GM23248 (cell line): ENCODE data around the gene MEI1. TPM values are rescaled to one million over a fixed set of nuclear protein-coding genes. Genes with fewer than 3 reads are reported as not detected.
"Not testable (repeated sequence)": the region's sequence is repeated elsewhere in the genome, so short reads cannot be mapped to it uniquely, and the experiment has no call there.

Source experiments
- DNase-seq: peaks from one replicate; pipeline ENCODE4 v3.0.0-alpha.2; 2015
- H2AFZ ChIP-seq: fragments of 200-600 bp; sonication (generic); 2 replicates; pipeline ENCODE4 v1.6.1; 2016; ENCODE audit warnings: antibody characterized with exemption
- H3F3A ChIP-seq: fragments of 200-600 bp; sonication (generic); 2 replicates; pipeline ENCODE4 v1.6.1; 2016; ENCODE audit warnings: mild to moderate bottlenecking, antibody characterized with exemption, mixed run types; ENCODE audit not compliant: insufficient read depth
- H3K27ac ChIP-seq: fragments of 200-600 bp; sonication (generic); 2 replicates; pipeline ENCODE4 v1.5.1; 2016; ENCODE audit warnings: mild to moderate bottlenecking
- H3K27me3 ChIP-seq: fragments of 200-600 bp; sonication (generic); replicated peaks from 2 replicates; pipeline ENCODE4 v1.6.1; 2016; ENCODE audit warnings: mild to moderate bottlenecking; ENCODE audit not compliant: insufficient read depth
- H3K36me3 ChIP-seq: fragments of 200-600 bp; sonication (generic); 2 replicates; pipeline ENCODE4 v1.6.1; 2016; ENCODE audit warnings: low read depth, mild to moderate bottlenecking
- H3K4me1 ChIP-seq: fragments of 200-600 bp; sonication (generic); 2 replicates; pipeline ENCODE4 v1.6.1; 2016; ENCODE audit warnings: mild to moderate bottlenecking; ENCODE audit not compliant: insufficient read depth
- H3K4me2 ChIP-seq: fragments of 200-600 bp; sonication (generic); one replicate; pipeline ENCODE4 v1.6.1; 2016; ENCODE audit warnings: mild to moderate bottlenecking; ENCODE audit not compliant: unreplicated experiment
- H3K4me3 ChIP-seq: fragments of 200-600 bp; sonication (generic); 2 replicates; pipeline ENCODE4 v1.5.1; 2016; ENCODE audit warnings: mild to moderate bottlenecking
- H3K79me2 ChIP-seq: fragments of 200-600 bp; sonication (generic); 2 replicates; pipeline ENCODE4 v1.6.1; 2016; ENCODE audit warnings: mild to moderate bottlenecking; ENCODE audit not compliant: insufficient read depth
- H3K9ac ChIP-seq: fragments of 200-600 bp; sonication (generic); 2 replicates; pipeline ENCODE4 v1.6.1; 2016; ENCODE audit warnings: mild to moderate bottlenecking
- H3K9me2 ChIP-seq: fragments of 200-600 bp; sonication (generic); 2 replicates; pipeline ENCODE4 v1.6.1; 2016; ENCODE audit warnings: mixed run types, mild to moderate bottlenecking, moderate library complexity; ENCODE audit not compliant: insufficient read depth
- H3K9me3 ChIP-seq: fragments of 200-600 bp; sonication (generic); one replicate; pipeline ENCODE4 v1.6.1; 2017; ENCODE audit warnings: low read depth
- H4K20me1 ChIP-seq: fragments of 200-600 bp; sonication (generic); 2 replicates; pipeline ENCODE4 v1.6.0; 2016; ENCODE audit not compliant: insufficient read depth
- EZH2 ChIP-seq: fragments of 200-600 bp; sonication (generic); IDR thresholded peaks from 2 replicates; pipeline ENCODE4 v1.6.1; 2018; ENCODE audit warnings: antibody characterized with exemption, mild to moderate bottlenecking; ENCODE audit not compliant: insufficient read depth, poor library complexity, severe bottlenecking
- EZH2phosphoT487 ChIP-seq: fragments of 200-600 bp; sonication (generic); IDR thresholded peaks from 2 replicates; pipeline ENCODE4 v1.6.1; 2018; ENCODE audit warnings: antibody characterized with exemption, moderate library complexity, mild to moderate bottlenecking, low read depth; ENCODE audit not compliant: insufficient read depth
- WGBS, 2 experiments: methylation state at CpG; one replicate each; pipeline ENCODE4 v1.1.6; 2015 to 2017; ENCODE audit warnings: low lambda C conversion rate in 2 of 2, low coverage in 1 of 2; ENCODE audit errors: missing lambda C conversion rate in 2 of 2; 5-methylcytosine and 5-hydroxymethylcytosine counted together
- in situ Hi-C: fragments of 300-500 bp; cut with MboI; formaldehyde crosslinking; loops from 2 replicates; pipeline ENCODE4 v1.15.0; 2020
- polyA plus RNA-seq: library from polyadenylated mRNA; unstranded; fragments of >200 nt; fragmentation: Nextera tagmentation; extraction: Ambion mirVana; gene quantifications from 2 replicates; pipeline ENCODE4 v1.2.1, GENCODE V29; 2016
- total RNA-seq: library from RNA; depleted of rRNA; stranded (reverse); fragments of >200 nt; shearing (Covaris generic); gene quantifications from 2 replicates; pipeline ENCODE4 v1.2.3, GENCODE V29; 2014

Gene MEI1
- total and polyA plus RNA-seq, 2 experiments from 2014 or later, result 2.2 to 5.9 TPM

- Histone ChIP-seq H4K20me1 (no peaks in the 10 kb centered on the region), H3K9me3 (no peaks in the 10 kb centered on the region), H3F3A (peaks cover 45% of the 10 kb centered on the region), H3K79me2 (peaks cover 41% of the 10 kb centered on the region), H3K9ac (peak overlapping the region; percentile 32; the same call in 1 of the 2 replicates), H3K4me1 (peaks cover 37% of the 10 kb centered on the region), H3K27ac (peak overlapping the region; percentile 72), H3K36me3 (peaks cover 7% of the 10 kb centered on the region; the same call in 1 of the 2 replicates), H3K4me3 (no peak overlapping the region), H3K27me3 (no peaks in the 10 kb centered on the region), H3K4me2 (peak overlapping the region; percentile 41), H2AFZ (no peak overlapping the region), H3K9me2 (no peaks in the 10 kb centered on the region)
- in situ Hi-C loops, result no loop called here
- peak; percentile 84 for DNase-seq
- TF ChIP-seq EZH2, result no peak
- TF ChIP-seq EZH2phosphoT487, result no peak
- 53 to 61% methylated on average over 21 of the region's 21 CpGs for WGBS, 2 experiments
These were observed 30.1 kb upstream of the MEI1 start for GRCh38 chr22:41668971-41669911.

GRCh38 chr22:41672096-41672495, 27.2 kb upstream of the MEI1 start:
- H3K9me2 ChIP-seq, H3K4me3 ChIP-seq, H3K4me2 ChIP-seq, H3K27me3 ChIP-seq, H4K20me1 ChIP-seq, H3K9ac ChIP-seq, H3K27ac ChIP-seq, DNase-seq, H3K9me3 ChIP-seq, H3K36me3 ChIP-seq, in situ Hi-C loops, H2AFZ ChIP-seq: not testable (repeated sequence)
- peaks cover 31% of the 10 kb centered on the region for H3K4me1 ChIP-seq
- peaks cover 35% of the 10 kb centered on the region for H3F3A ChIP-seq
- WGBS, 2 experiments, result 93 to 97% methylated on average over 10 of the region's 10 CpGs
- H3K79me2 ChIP-seq, result peaks cover 69% of the 10 kb centered on the region

GRCh38 chr22:41672780-41673509, 26.4 kb upstream of the MEI1 start:
- in situ Hi-C loops, result no loop called here
- peaks cover 24% of the 10 kb centered on the region for H3K4me1 ChIP-seq
- peaks cover 8% of the 10 kb centered on the region; the same call in 1 of the 2 replicates for H3K36me3 ChIP-seq
- peaks cover 78% of the 10 kb centered on the region for H3K79me2 ChIP-seq
- H4K20me1 ChIP-seq, result no peaks in the 10 kb centered on the region
- no peaks in the 10 kb centered on the region for H3K9me3 ChIP-seq
- H3K9ac ChIP-seq, result no peak overlapping the region
- 72 to 83% methylated on average over 6 of the region's 6 CpGs for WGBS, 2 experiments
- H3K27ac ChIP-seq, result no peak overlapping the region
- no peak overlapping the region for H3K4me2 ChIP-seq
- no peak overlapping the region for H3K4me3 ChIP-seq
- DNase-seq, result peak; percentile 49
- no peaks in the 10 kb centered on the region for H3K9me2 ChIP-seq
- TF ChIP-seq EZH2 (no peak), EZH2phosphoT487 (no peak)
- peaks cover 29% of the 10 kb centered on the region for H3F3A ChIP-seq
- no peak overlapping the region for H2AFZ ChIP-seq
- no peaks in the 10 kb centered on the region for H3K27me3 ChIP-seq

GRCh38 chr22:41674846-41675340, 24.4 kb upstream of the MEI1 start:
- no peak overlapping the region for H3K4me3 ChIP-seq
- no peak for DNase-seq
- no peaks in the 10 kb centered on the region for H3K27me3 ChIP-seq
- peaks cover 12% of the 10 kb centered on the region; the same call in 1 of the 2 replicates for H3F3A ChIP-seq
- no peaks in the 10 kb centered on the region for H4K20me1 ChIP-seq
- no peak for TF ChIP-seq EZH2
- TF ChIP-seq EZH2phosphoT487, result no peak
- 82 to 90% methylated on average over 12 of the region's 12 CpGs for WGBS, 2 experiments
- no peak overlapping the region for H3K27ac ChIP-seq
- H3K4me1 ChIP-seq, result peaks cover 5% of the 10 kb centered on the region
- in situ Hi-C loops, result no loop called here
- H3K9me3 ChIP-seq, result no peaks in the 10 kb centered on the region
- H3K9ac ChIP-seq, result no peak overlapping the region
- peaks cover 20% of the 10 kb centered on the region for H3K36me3 ChIP-seq
- H3K9me2 ChIP-seq, result no peaks in the 10 kb centered on the region
- no peak overlapping the region for H2AFZ ChIP-seq
- H3K4me2 ChIP-seq, result no peak overlapping the region
- H3K79me2 ChIP-seq, result peaks cover 97% of the 10 kb centered on the region
